Measurements from ENCODE around the gene CCT4. TPM values are rescaled to one million over a fixed set of nuclear protein-coding genes. Genes with fewer than 3 reads are reported as not detected.

CCT4 gene
- total RNA-seq, result 10 to 100 TPM; 46.3 to 83.7 (median 75.8) TPM

GRCh38 chr2:61888267-61889055, at the start of gene CCT4:
CCT4 (minus strand) TSS chr2:61888656; CDS start chr2:61888507, 149 bp downstream.
- H3K27ac ChIP-seq, result peak within 1 kb of the TSS; percentile 95
- peaks cover 19% of the 10 kb centered on the region for H3K4me1 ChIP-seq
- H3K36me3 ChIP-seq, result peaks cover 15% of the 10 kb centered on the region
- H3K9me3 ChIP-seq, result no peaks in the 10 kb centered on the region
- peak; percentile 93 to 94 for DNase-seq (ENCODE audit: low spot score in 2 of 2)
- no peaks in the 10 kb centered on the region for H3K27me3 ChIP-seq
- peak within 1 kb of the TSS; percentile 89 for H3K4me3 ChIP-seq
- 2% methylated on average over 45 of the region's 74 CpGs for WGBS
- TF ChIP-seq POLR2A (IDR thresholded peaks at IDR 0.05), result peak; percentile 48 to 88
- TF ChIP-seq CTCF (IDR thresholded peaks at IDR 0.05), result no peak
- TF ChIP-seq POLR2AphosphoS5 (IDR thresholded peaks at IDR 0.05), result peak; percentile 89 to 99 (median 89)
- no peak for TF ChIP-seq EP300 (IDR thresholded peaks at IDR 0.05)

DNA sequence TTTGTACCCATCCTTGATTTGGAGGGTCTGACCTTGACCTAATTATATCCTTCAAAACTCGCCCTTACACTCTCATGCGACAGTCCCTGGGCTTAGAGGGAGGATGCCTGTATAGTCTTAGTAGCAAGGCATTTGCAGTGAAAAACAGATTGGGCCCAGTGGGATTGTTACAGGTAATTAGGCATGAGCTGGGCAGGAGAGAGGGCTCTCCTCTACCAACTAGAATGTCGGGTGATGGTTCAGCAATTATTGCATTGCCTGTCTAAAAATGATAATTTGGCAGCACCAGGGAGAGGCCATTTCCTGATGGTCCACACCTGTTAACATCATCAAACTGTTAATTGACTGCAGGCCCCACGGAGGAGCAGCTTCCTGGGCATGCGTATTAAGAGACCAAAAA, 49.4 kb upstream of the CCT4 start:
- no peak for DNase-seq (ENCODE audit: low spot score in 2 of 2)
- Histone ChIP-seq H3K27me3 (no peaks in the 10 kb centered on the region), H3K4me3 (no peak overlapping the region), H3K9me3 (no peaks in the 10 kb centered on the region), H3K27ac (no peak overlapping the region), H3K36me3 (no peaks in the 10 kb centered on the region), H3K4me1 (peaks cover 3% of the 10 kb centered on the region)
- 77% methylated on average over 5 of the region's 5 CpGs for WGBS
- TF ChIP-seq EP300 (IDR thresholded peaks at IDR 0.05) (no peak), CTCF (IDR thresholded peaks at IDR 0.05) (no peak), POLR2AphosphoS5 (IDR thresholded peaks at IDR 0.05) (no peak), POLR2A (IDR thresholded peaks at IDR 0.05) (no peak)

DNA sequence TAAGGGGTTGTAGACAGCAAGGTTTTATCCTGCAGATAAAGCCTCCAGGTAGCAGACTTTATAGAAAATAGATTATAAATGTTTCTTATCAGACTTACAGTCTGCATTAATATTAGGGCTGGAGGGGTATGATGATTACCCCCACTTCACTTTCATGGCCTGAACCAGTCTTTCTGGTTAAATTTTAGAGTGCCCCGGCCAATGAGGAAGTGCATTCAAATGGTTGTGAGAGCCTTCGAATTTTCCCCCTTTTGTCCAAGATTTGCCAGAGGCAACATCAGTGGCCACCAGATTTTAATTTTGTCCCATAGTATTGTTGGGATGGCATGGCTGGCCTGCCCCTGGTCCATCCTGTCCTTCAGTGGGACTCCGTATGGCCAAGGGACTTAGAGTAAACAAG, 48.6 kb upstream of the CCT4 start:
- H3K27ac ChIP-seq, result no peak overlapping the region
- WGBS, result 85% methylated on average over 3 of the region's 3 CpGs
- no peak overlapping the region for H3K4me3 ChIP-seq
- H3K9me3 ChIP-seq, result no peaks in the 10 kb centered on the region
- no peaks in the 10 kb centered on the region for H3K36me3 ChIP-seq
- TF ChIP-seq POLR2AphosphoS5 (IDR thresholded peaks at IDR 0.05) (no peak), POLR2A (IDR thresholded peaks at IDR 0.05) (no peak), CTCF (IDR thresholded peaks at IDR 0.05) (no peak), EP300 (IDR thresholded peaks at IDR 0.05) (no peak)
- H3K4me1 ChIP-seq, result peaks cover 3% of the 10 kb centered on the region
- H3K27me3 ChIP-seq, result no peaks in the 10 kb centered on the region
- DNase-seq (ENCODE audit: low spot score in 2 of 2), result no peak

DNA sequence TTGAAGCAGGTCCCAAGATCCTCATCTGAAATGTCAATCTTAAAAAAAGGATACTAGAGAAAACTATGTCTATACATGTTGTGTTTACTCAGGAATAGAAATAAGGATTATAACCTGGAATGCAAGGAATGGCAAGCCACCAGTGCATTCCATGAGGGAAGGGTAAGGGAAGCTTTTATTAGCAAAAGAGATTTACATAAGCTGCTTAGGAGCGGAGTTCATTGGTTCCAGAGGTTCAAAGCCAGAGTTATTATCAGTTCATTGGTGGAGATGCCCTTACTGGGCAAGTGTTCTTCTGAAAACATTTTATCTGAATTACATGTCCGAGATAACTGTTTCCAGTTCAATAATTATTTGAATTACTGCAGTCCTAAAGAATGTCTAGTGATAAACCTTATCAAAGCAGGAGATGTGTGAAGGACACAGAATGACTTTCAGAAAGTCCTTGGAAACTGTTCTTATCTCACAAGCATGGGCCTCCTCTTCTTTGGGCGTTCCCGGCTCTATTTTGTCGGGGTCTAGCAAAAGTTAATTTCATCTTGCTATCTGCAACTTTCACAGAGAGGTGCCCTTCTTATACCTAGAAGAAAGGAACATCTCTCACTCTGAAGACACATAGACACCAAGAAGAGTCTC, 40.5 kb upstream of the CCT4 start:
- H3K36me3 ChIP-seq, result peaks cover 4% of the 10 kb centered on the region
- no peak overlapping the region for H3K27ac ChIP-seq
- TF ChIP-seq CTCF (IDR thresholded peaks at IDR 0.05), result no peak
- TF ChIP-seq POLR2A (IDR thresholded peaks at IDR 0.05), result no peak
- no peaks in the 10 kb centered on the region for H3K9me3 ChIP-seq
- 85% methylated on average over 5 of the region's 5 CpGs for WGBS
- DNase-seq (ENCODE audit: low spot score in 2 of 2), result no peak
- H3K4me3 ChIP-seq, result no peak overlapping the region
- H3K27me3 ChIP-seq, result no peaks in the 10 kb centered on the region
- H3K4me1 ChIP-seq, result no peaks in the 10 kb centered on the region

All from suprapubic skin (tissue), 4 donors.